Gastroesophageal sphincter (tissue), 4 donors: ENCODE results near the gene EML1. TPM values are rescaled to one million over a fixed set of nuclear protein-coding genes. Genes with fewer than 3 reads are reported as not detected.
A peak's percentile ranks its signal among the peaks of the same experiment; 100 is the strongest.

Experiments used
- ATAC-seq: fragments of 150-250 bp; one replicate; pipeline ENCODE4 v1.9.1; 2016; ENCODE audit warnings: mild to moderate bottlenecking, moderate library complexity
- H3K27ac ChIP-seq, 4 donors: fragments of 200-600 bp; sonication (generic) in 3 of 4; 1 replicate in 3 of 4; 2 replicates in 1 of 4; pipeline ENCODE4 v1.5.1; 2016 to 2019
- H3K27me3 ChIP-seq: fragments of 200-600 bp; sonication (generic); one replicate; pipeline ENCODE4 v1.5.1; 2019
- H3K36me3 ChIP-seq, 2 donors: fragments of 200-600 bp; sonication (generic); one replicate each; pipeline ENCODE4 v1.5.1; 2019; ENCODE audit warnings: control low read depth in 1 of 2
- H3K4me1 ChIP-seq, 3 donors: fragments of 200-600 bp; sonication (generic); 1 replicate in 2 of 3; 2 replicates in 1 of 3; pipeline ENCODE4 v1.5.1; 2016 to 2019; ENCODE audit warnings: control low read depth in 2 of 3
- H3K4me3 ChIP-seq, 2 donors: fragments of 200-600 bp; sonication (generic); one replicate each; pipeline ENCODE4 v1.5.1; 2019; ENCODE audit warnings: mild to moderate bottlenecking in 1 of 2, moderate library complexity in 1 of 2
- H3K9me3 ChIP-seq, 3 donors: fragments of 200-600 bp; sonication (generic); one replicate each; pipeline ENCODE4 v1.5.1; 2017 to 2019; ENCODE audit warnings: control low read depth in 2 of 3
- EP300 ChIP-seq: sonication (generic); formaldehyde crosslinking; IDR thresholded peaks from one replicate; pipeline ENCODE4 v1.6.1; 2017; ENCODE audit warnings: antibody characterized with exemption, mild to moderate bottlenecking
- POLR2A ChIP-seq, 2 donors: fragments of 450-650 bp; IDR thresholded peaks; one replicate each; pipeline ENCODE4 v1.6.1; 2017; ENCODE audit warnings: antibody characterized with exemption in 2 of 2, mild to moderate bottlenecking in 2 of 2, moderate library complexity in 1 of 2
- POLR2AphosphoS5 ChIP-seq: sonication (generic); formaldehyde crosslinking; IDR thresholded peaks from one replicate; pipeline ENCODE4 v1.6.1; 2017; ENCODE audit warnings: antibody characterized with exemption
- WGBS, 2 donors: methylation state at CpG; one replicate each; pipeline ENCODE4 v1.1.5; 2018; ENCODE audit warnings: low coverage in 1 of 2; 5-methylcytosine and 5-hydroxymethylcytosine counted together
- total RNA-seq, 4 donors: library from RNA; depleted of rRNA; stranded (reverse); fragments of >200 nt; gene quantifications; one replicate each; pipeline ENCODE4 v1.1.0, GENCODE V29; 2016
- TF ChIP-seq, protein P1 (sequence below), 4 experiments: fragments of 200-600 bp in 2 of 4; fragments of 450-650 bp in 2 of 4; sonication (generic) in 1 of 4; IDR thresholded peaks; one replicate each; pipeline ENCODE4 v1.5.1; 2017 to 2019; ENCODE audit warnings: antibody characterized with exemption in 4 of 4, mild to moderate bottlenecking in 2 of 4, moderate library complexity in 2 of 4

The EML1 gene
- total RNA-seq, 4 donors from 2014 or later = 121 to 206 (median 136) TPM

- no peaks in the 10 kb centered on the region for H3K9me3 ChIP-seq
- TF ChIP-seq EP300 (no peak), POLR2A (IDR thresholded peaks at IDR 0.05) (no peak), POLR2AphosphoS5 (no peak)
- TF ChIP-seq, protein P1, sequence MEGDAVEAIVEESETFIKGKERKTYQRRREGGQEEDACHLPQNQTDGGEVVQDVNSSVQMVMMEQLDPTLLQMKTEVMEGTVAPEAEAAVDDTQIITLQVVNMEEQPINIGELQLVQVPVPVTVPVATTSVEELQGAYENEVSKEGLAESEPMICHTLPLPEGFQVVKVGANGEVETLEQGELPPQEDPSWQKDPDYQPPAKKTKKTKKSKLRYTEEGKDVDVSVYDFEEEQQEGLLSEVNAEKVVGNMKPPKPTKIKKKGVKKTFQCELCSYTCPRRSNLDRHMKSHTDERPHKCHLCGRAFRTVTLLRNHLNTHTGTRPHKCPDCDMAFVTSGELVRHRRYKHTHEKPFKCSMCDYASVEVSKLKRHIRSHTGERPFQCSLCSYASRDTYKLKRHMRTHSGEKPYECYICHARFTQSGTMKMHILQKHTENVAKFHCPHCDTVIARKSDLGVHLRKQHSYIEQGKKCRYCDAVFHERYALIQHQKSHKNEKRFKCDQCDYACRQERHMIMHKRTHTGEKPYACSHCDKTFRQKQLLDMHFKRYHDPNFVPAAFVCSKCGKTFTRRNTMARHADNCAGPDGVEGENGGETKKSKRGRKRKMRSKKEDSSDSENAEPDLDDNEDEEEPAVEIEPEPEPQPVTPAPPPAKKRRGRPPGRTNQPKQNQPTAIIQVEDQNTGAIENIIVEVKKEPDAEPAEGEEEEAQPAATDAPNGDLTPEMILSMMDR (IDR thresholded peaks at IDR 0.05) = no peak
- 69% methylated on average over 5 of the region's 7 CpGs; no CpG with 5 or more reads in 1 of the 2 donors for WGBS, 2 donors
- H3K36me3 ChIP-seq = no peaks in the 10 kb centered on the region
- H3K27me3 ChIP-seq = no peaks in the 10 kb centered on the region
- peak overlapping the region in 1 of 2 donors; percentile 14 for H3K4me3 ChIP-seq
- H3K4me1 ChIP-seq = peaks cover 9 to 99% (median 53%) of the 10 kb centered on the region in 3 donors
- no peak for ATAC-seq
- peak overlapping the region; percentile 86 to 93 (median 90) for H3K27ac ChIP-seq
Measured at GRCh38 chr14:99747167-99747566, 46.0 kb upstream of the EML1 start.

DNA sequence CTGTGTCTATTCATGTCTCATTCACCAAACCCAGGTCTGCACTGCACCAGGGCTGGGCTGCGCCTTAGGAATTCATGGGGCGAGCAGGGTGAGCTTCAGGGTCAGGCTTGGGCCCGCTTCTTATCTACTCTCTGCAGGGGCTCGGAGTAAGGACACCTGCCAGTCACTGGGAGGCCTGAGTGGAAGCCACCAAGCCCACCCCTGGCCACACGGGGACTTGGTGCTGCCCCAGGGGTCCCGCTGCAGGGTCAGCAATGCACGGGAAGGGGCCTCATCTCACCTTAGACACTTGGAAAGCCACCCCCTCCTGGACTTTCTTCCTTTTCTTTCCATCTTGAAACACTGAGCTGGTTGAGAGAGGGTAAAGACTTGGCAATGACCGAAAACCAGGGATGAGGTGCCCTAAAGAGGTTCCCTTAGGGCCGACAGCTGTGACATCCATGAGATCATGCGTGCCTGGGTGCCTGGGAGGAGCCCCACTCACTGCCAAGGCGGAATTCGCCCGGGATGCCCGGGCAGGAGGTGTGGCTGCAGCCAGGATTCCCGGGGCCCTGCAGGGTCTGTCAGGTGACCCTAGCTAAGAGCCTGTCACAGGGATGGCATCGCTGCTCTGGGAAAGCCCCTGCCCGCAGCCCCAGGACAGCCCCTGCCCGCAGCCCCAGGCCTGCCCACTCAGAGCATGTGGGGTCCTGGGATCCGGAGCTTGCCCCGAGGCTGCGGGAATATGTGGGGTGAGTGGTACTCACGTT, 45.5 kb upstream of the EML1 start:
- no peak for ATAC-seq

DNA sequence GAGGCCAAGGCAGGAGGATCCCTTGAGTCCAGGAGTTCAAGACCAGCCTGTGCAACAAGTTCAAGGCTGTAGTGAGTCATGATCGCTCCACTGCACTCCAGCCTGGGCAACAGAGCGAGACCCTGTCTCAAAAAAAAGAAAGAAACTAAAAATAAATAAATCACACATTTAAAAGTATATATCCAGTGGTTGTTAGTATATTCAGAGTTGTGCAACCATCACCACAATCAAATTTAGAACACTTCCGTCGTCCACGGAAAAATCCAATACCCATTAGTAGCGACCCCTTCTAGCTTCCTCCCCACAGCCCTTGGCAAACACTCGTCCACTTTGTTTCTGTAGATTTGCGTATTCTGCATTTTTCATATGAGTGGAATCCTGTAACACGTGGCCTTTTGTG, 44.7 kb upstream of the EML1 start:
- peaks cover 10 to 99% (median 66%) of the 10 kb centered on the region in 3 donors for H3K4me1 ChIP-seq
- peak overlapping the region in 2 of 4 donors; percentile 86 to 90 for H3K27ac ChIP-seq
- no peak for ATAC-seq
- WGBS, 2 donors = 68 to 77% methylated on average over 7 to 9 of the region's 9 CpGs
- no peaks in the 10 kb centered on the region for H3K36me3 ChIP-seq
- H3K9me3 ChIP-seq = no peaks in the 10 kb centered on the region
- no peak overlapping the region for H3K4me3 ChIP-seq
- TF ChIP-seq POLR2A (IDR thresholded peaks at IDR 0.05) = no peak
- TF ChIP-seq EP300 = no peak
- no peak for TF ChIP-seq POLR2AphosphoS5
- TF ChIP-seq, protein P1 (IDR thresholded peaks at IDR 0.05) = no peak
- no peaks in the 10 kb centered on the region for H3K27me3 ChIP-seq

More for the DNA sequence above, 45.5 kb upstream of the EML1 start:
- TF ChIP-seq POLR2AphosphoS5 (no peak), POLR2A (IDR thresholded peaks at IDR 0.05) (no peak), EP300 (no peak)
- TF ChIP-seq, protein P1 (IDR thresholded peaks at IDR 0.05) = no peak
- Histone ChIP-seq H3K4me1 (peaks cover 10 to 99% (median 58%) of the 10 kb centered on the region in 3 donors), H3K27me3 (no peaks in the 10 kb centered on the region), H3K36me3 (no peaks in the 10 kb centered on the region), H3K4me3 (no peak overlapping the region), H3K27ac (peak overlapping the region; percentile 86 to 93 (median 90)), H3K9me3 (no peaks in the 10 kb centered on the region)
- 60 to 84% methylated on average over 1 to 4 of the region's 22 CpGs for WGBS, 2 donors

DNA sequence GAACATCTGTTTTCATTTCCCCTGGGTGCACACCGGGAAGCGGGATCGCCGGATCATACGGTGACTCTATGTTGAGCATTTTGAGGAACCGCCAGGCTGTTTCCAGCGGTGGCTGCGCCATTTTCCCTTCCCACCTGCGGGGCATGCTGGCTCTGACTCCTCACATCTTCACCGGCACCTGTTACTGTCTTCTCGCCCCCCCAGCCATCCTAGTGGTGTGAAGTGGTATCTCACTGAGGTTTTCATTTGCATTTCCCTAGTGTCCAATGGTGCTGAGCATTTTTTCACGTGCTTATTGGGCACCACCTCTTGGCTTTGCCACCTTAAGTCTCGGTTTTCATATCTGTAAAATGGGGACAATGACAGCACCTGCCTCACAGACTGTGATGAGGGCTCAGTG, 44.1 kb upstream of the EML1 start:
- TF ChIP-seq, protein P1 (IDR thresholded peaks at IDR 0.05) = peak in 2 of 4 experiments; percentile 45 to 51
- TF ChIP-seq POLR2AphosphoS5 = no peak
- TF ChIP-seq EP300 = no peak
- H3K27ac ChIP-seq = peak overlapping the region in 3 of 4 donors; percentile 86 to 93 (median 90)

More for the DNA sequence above, 44.1 kb upstream of the EML1 start:
- ATAC-seq = no peak
- peaks cover 10 to 99% (median 72%) of the 10 kb centered on the region in 3 donors for H3K4me1 ChIP-seq
- no peaks in the 10 kb centered on the region for H3K9me3 ChIP-seq
- no peaks in the 10 kb centered on the region for H3K27me3 ChIP-seq
- H3K36me3 ChIP-seq = no peaks in the 10 kb centered on the region
- H3K4me3 ChIP-seq = no peak overlapping the region
- 83% methylated on average over 3 to 10 of the region's 13 CpGs for WGBS, 2 donors
